ENCODE results near the gene IPMK.

- TF ChIP-seq, protein P1, sequence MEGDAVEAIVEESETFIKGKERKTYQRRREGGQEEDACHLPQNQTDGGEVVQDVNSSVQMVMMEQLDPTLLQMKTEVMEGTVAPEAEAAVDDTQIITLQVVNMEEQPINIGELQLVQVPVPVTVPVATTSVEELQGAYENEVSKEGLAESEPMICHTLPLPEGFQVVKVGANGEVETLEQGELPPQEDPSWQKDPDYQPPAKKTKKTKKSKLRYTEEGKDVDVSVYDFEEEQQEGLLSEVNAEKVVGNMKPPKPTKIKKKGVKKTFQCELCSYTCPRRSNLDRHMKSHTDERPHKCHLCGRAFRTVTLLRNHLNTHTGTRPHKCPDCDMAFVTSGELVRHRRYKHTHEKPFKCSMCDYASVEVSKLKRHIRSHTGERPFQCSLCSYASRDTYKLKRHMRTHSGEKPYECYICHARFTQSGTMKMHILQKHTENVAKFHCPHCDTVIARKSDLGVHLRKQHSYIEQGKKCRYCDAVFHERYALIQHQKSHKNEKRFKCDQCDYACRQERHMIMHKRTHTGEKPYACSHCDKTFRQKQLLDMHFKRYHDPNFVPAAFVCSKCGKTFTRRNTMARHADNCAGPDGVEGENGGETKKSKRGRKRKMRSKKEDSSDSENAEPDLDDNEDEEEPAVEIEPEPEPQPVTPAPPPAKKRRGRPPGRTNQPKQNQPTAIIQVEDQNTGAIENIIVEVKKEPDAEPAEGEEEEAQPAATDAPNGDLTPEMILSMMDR (IDR thresholded peaks at IDR 0.05; ENCODE audit: low read depth, low read length), result no peak
- no peak for TF ChIP-seq POLR2A (IDR thresholded peaks at IDR 0.05; ENCODE audit: extremely low read depth, insufficient read length)
- no peak for TF ChIP-seq MYC (IDR thresholded peaks at IDR 0.05; ENCODE audit: low read depth, low read length)
These were observed 55.1 kb downstream of the IPMK start for GRCh38 chr10:58212622-58213021.

Measured in NB4 (cell line).